Esophagus muscularis mucosa (tissue), 4 donors: ENCODE results near the gene NDUFAF2. TPM values are rescaled to one million over a fixed set of nuclear protein-coding genes. Genes with fewer than 3 reads are reported as not detected.

Experiments used
- DNase-seq: peaks from one replicate; pipeline ENCODE4 v3.0.0-alpha.2; 2017; ENCODE audit errors: extremely low spot score
- H3K27ac ChIP-seq, 4 donors: fragments of 200-600 bp; sonication (generic); replicated peaks in 1 of 4; 1 replicate in 3 of 4; 2 replicates in 1 of 4; pipeline ENCODE4 v1.5.1; 2016 to 2019; ENCODE audit warnings: mild to moderate bottlenecking in 1 of 4
- H3K27me3 ChIP-seq, 4 donors: fragments of 200-600 bp; sonication (generic); one replicate each; pipeline versions ENCODE4 v1.5.1 to v1.6.0; 2016 to 2019
- H3K36me3 ChIP-seq, 4 donors: fragments of 200-600 bp; sonication (generic); one replicate each; pipeline ENCODE4 v1.5.1; 2016 to 2019
- H3K4me1 ChIP-seq, 4 donors: fragments of 200-600 bp; sonication (generic); one replicate each; pipeline ENCODE4 v1.5.1; 2016 to 2019
- H3K4me3 ChIP-seq, 4 donors: fragments of 200-600 bp; sonication (generic); 1 replicate in 2 of 4; 2 replicates in 2 of 4; pipeline ENCODE4 v1.5.1; 2016 to 2019; ENCODE audit warnings: mild to moderate bottlenecking in 4 of 4, moderate library complexity in 1 of 4
- H3K9me3 ChIP-seq, 4 donors: fragments of 200-600 bp; sonication (generic); 1 replicate in 3 of 4; 2 replicates in 1 of 4; pipeline ENCODE4 v1.5.1; 2016 to 2019
- EP300 ChIP-seq: sonication (generic); formaldehyde crosslinking; IDR thresholded peaks from one replicate; pipeline ENCODE4 v1.6.1; 2017; ENCODE audit warnings: antibody characterized with exemption
- POLR2A ChIP-seq: fragments of 450-650 bp; IDR thresholded peaks from one replicate; pipeline ENCODE4 v1.6.1; 2017; ENCODE audit warnings: antibody characterized with exemption, moderate library complexity, mild to moderate bottlenecking, low read depth
- POLR2AphosphoS5 ChIP-seq, 2 donors: sonication (generic); formaldehyde crosslinking; IDR thresholded peaks; one replicate each; pipeline ENCODE4 v1.6.1; 2017; ENCODE audit warnings: antibody characterized with exemption in 2 of 2
- WGBS: methylation state at CpG from one replicate; pipeline ENCODE4 v1.1.5; 2018; 5-methylcytosine and 5-hydroxymethylcytosine counted together
- intact Hi-C: fragments of 100-400 bp; cut with DNase I; formaldehyde crosslinking; loops from one replicate; pipeline ENCODE4 v1.15.1; 2023
- total RNA-seq, 4 donors: library from RNA; depleted of rRNA; stranded (reverse); fragments of >200 nt; gene quantifications; one replicate each; pipeline versions ENCODE4 v1.1.0 to v1.2.1, GENCODE V29; 2016
- TF ChIP-seq, protein P1 (sequence below), 3 experiments: fragments of 200-600 bp in 2 of 3; fragments of 450-650 bp in 1 of 3; sonication (generic) in 2 of 3; IDR thresholded peaks; one replicate each; pipeline ENCODE4 v1.5.1; 2017 to 2019; ENCODE audit warnings: antibody characterized with exemption in 3 of 3, mild to moderate bottlenecking in 2 of 3, moderate library complexity in 1 of 3

The NDUFAF2 gene
- total RNA-seq, 4 donors from 2014 or later: 29.4 to 42.8 (median 39.6) TPM

DNA sequence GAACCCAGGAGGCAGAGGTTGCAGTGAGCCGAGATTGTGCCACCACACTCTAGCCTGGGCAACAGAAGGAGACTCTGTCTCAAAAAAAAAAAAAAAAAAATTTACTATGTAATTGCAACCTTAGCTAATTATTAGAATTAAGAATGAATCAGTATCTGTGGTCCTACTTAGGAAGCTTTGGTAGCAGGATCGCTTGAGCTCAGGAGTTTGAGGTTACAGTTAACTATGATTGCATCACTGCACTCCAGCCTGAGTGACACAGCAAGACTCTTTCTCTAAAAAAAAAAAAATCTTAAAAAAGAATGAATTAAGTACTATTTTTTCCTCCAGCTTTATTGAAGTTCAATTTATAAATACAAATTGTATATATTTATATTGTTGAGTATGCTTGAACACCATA, 16.7 kb downstream of the NDUFAF2 start:
- DNase-seq: no peak
- intact Hi-C loops: loop anchor here (10.0 kb wide), 1 partner anchor 693 kb away; no protein-coding TSS in a partner anchor
- H3K27me3 ChIP-seq: no peaks in the 10 kb centered on the region
- H3K9me3 ChIP-seq: peaks cover 0 to 6% (median 2%) of the 10 kb centered on the region in 4 donors
- no peaks in the 10 kb centered on the region for H3K36me3 ChIP-seq
- 87% methylated on average over 2 of the region's 2 CpGs for WGBS
- H3K4me3 ChIP-seq: no peak overlapping the region
- no peak overlapping the region for H3K27ac ChIP-seq
- TF ChIP-seq EP300: no peak
- TF ChIP-seq POLR2A: no peak
- TF ChIP-seq, protein P1, sequence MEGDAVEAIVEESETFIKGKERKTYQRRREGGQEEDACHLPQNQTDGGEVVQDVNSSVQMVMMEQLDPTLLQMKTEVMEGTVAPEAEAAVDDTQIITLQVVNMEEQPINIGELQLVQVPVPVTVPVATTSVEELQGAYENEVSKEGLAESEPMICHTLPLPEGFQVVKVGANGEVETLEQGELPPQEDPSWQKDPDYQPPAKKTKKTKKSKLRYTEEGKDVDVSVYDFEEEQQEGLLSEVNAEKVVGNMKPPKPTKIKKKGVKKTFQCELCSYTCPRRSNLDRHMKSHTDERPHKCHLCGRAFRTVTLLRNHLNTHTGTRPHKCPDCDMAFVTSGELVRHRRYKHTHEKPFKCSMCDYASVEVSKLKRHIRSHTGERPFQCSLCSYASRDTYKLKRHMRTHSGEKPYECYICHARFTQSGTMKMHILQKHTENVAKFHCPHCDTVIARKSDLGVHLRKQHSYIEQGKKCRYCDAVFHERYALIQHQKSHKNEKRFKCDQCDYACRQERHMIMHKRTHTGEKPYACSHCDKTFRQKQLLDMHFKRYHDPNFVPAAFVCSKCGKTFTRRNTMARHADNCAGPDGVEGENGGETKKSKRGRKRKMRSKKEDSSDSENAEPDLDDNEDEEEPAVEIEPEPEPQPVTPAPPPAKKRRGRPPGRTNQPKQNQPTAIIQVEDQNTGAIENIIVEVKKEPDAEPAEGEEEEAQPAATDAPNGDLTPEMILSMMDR (IDR thresholded peaks at IDR 0.05): no peak
- TF ChIP-seq POLR2AphosphoS5 (IDR thresholded peaks at IDR 0.05): no peak
- peaks cover 0 to 5% (median 0%) of the 10 kb centered on the region in 4 donors for H3K4me1 ChIP-seq

DNA sequence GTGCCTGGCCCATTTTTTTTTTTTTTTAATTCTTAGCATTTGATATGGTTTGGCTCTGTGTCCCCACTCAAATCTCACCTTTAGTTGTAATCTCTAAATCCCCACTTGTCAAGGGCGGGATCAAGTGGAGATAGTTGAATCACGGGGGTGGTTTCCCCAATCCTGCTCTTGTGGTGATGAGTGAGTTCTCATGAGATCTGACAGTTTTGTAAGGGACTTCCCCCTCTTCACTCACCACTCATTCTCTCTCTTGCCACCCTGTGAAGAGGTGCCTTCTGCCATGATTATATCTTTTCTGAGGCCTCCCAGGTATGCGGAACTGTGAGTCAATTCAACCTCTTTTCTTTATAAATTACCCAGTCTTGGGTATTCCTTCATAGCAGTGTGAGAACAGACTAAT, 27.2 kb downstream of the NDUFAF2 start:
- H3K9me3 ChIP-seq: peaks cover 0 to 6% (median 5%) of the 10 kb centered on the region in 4 donors
- H3K4me1 ChIP-seq: peaks cover 0 to 4% (median 0%) of the 10 kb centered on the region in 4 donors
- TF ChIP-seq POLR2AphosphoS5 (IDR thresholded peaks at IDR 0.05) (no peak), POLR2A (no peak), EP300 (no peak)
- TF ChIP-seq, protein P1 (IDR thresholded peaks at IDR 0.05): no peak
- no peak overlapping the region for H3K4me3 ChIP-seq
- no peaks in the 10 kb centered on the region for H3K27me3 ChIP-seq
- H3K27ac ChIP-seq: no peak overlapping the region
- no peak for DNase-seq
- WGBS: 97% methylated on average over 3 of the region's 3 CpGs
- no peaks in the 10 kb centered on the region for H3K36me3 ChIP-seq
- intact Hi-C loops: no loop called here

DNA sequence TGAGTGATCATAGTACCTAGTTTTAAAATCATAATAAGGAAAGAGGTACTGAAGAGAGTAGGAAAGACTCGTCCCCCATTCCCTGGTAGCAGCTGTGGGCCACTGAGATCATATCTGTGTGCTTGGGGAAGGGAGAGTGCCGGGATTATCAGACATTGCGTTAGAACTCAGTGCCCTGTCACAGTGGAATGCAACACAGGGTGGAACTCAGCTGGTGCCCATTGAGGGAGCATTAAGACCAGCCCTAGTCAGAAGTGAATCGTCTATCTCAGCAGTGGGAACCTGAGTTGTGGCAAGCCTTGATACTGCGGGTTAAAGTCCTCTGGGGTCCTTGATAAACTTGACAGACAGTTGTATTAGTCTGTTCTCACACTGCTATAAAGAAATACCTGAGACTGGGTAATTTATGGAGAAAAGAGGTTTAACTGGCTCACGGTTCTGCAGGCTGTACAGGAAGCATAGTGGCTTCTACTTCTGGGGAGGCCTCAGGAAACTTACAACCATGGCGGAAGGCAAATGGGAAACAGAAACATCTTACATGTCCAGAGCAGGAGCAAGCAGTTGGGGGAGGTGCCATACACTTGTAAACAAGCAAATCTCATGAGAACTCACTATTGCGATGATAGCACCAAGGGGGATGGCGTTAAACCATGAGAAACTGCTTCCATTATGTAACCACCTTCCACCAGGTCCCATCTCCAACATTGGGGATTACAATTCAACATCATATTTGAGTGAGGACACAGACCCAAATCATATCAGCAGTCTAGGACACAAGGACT, 33.1 kb downstream of the NDUFAF2 start:
- Histone ChIP-seq H3K9me3 (peaks cover 0 to 3% (median 0%) of the 10 kb centered on the region in 4 donors), H3K4me3 (no peak overlapping the region), H3K36me3 (no peaks in the 10 kb centered on the region), H3K27me3 (no peaks in the 10 kb centered on the region), H3K4me1 (peaks cover 0 to 7% (median 0%) of the 10 kb centered on the region in 4 donors), H3K27ac (no peak overlapping the region)
- TF ChIP-seq EP300 (no peak), POLR2AphosphoS5 (IDR thresholded peaks at IDR 0.05) (no peak), POLR2A (no peak)
- TF ChIP-seq, protein P1 (IDR thresholded peaks at IDR 0.05): no peak
- intact Hi-C loops: no loop called here
- 94% methylated on average over 6 of the region's 9 CpGs for WGBS
- DNase-seq: no peak

GRCh38 chr5:60978968-60979367, 34.0 kb downstream of the NDUFAF2 start:
- H3K4me3 ChIP-seq: no peak overlapping the region
- peaks cover 0 to 7% (median 0%) of the 10 kb centered on the region in 4 donors for H3K4me1 ChIP-seq
- DNase-seq: no peak
- no peaks in the 10 kb centered on the region for H3K27me3 ChIP-seq
- intact Hi-C loops: no loop called here
- no peaks in the 10 kb centered on the region for H3K36me3 ChIP-seq
- 100% methylated on average over 1 of the region's 1 CpG for WGBS
- TF ChIP-seq POLR2A: no peak
- TF ChIP-seq POLR2AphosphoS5 (IDR thresholded peaks at IDR 0.05): no peak
- TF ChIP-seq, protein P1 (IDR thresholded peaks at IDR 0.05): no peak
- TF ChIP-seq EP300: no peak
- peaks cover 0 to 3% (median 0%) of the 10 kb centered on the region in 4 donors for H3K9me3 ChIP-seq
- no peak overlapping the region for H3K27ac ChIP-seq
